NCI-H226 (cell line): ENCODE measurements around the gene C6orf120.
"Not testable (repeated sequence)": the region's sequence is repeated elsewhere in the genome, so short reads cannot be mapped to it uniquely, and the experiment has no call there.

Experiments used
- DNase-seq: peaks from one replicate; pipeline ENCODE4 v3.0.0-alpha.2; 2015

The C6orf120 gene

GRCh38 chr6:169684056-169684455, 17.9 kb upstream of the C6orf120 start:
- DNase-seq: no peak

GRCh38 chr6:169685860-169686259, 16.1 kb upstream of the C6orf120 start:
- no peak for DNase-seq

- DNase-seq: peak; percentile 48
Measured at GRCh38 chr6:169689287-169689686, 12.6 kb upstream of the C6orf120 start.

- no peak for DNase-seq
Measured at GRCh38 chr6:169691260-169691659, 10.7 kb upstream of the C6orf120 start.

GRCh38 chr6:169692516-169692915, 9.4 kb upstream of the C6orf120 start:
- DNase-seq: no peak

GRCh38 chr6:169695131-169695530, 6.8 kb upstream of the C6orf120 start:
- no peak for DNase-seq

GRCh38 chr6:169697115-169697514, 4.8 kb upstream of the C6orf120 start:
- not testable (repeated sequence) for DNase-seq

- no peak for DNase-seq
Measured at GRCh38 chr6:169700296-169700695, 1.6 kb upstream of the C6orf120 start.

- DNase-seq: no peak
Measured at GRCh38 chr6:169701311-169701953, 494 bp upstream of the C6orf120 start.

- DNase-seq: no peak
Measured at GRCh38 chr6:169702840-169703246, 917 bp downstream of the C6orf120 start.

GRCh38 chr6:169707772-169708171, 5.8 kb downstream of the C6orf120 start:
- DNase-seq: no peak

- DNase-seq: no peak
Measured at GRCh38 chr6:169709293-169709692, 7.4 kb downstream of the C6orf120 start.

GRCh38 chr6:169710009-169710408, 8.1 kb downstream of the C6orf120 start:
- DNase-seq: no peak

- no peak for DNase-seq
Measured at GRCh38 chr6:169714178-169714577, 12.3 kb downstream of the C6orf120 start.

GRCh38 chr6:169714595-169714994, 12.7 kb downstream of the C6orf120 start:
- no peak for DNase-seq

- DNase-seq: peak; percentile 22
Measured at GRCh38 chr6:169719117-169719516, 17.2 kb downstream of the C6orf120 start.

- DNase-seq: no peak
Measured at GRCh38 chr6:169720207-169720855, 18.4 kb downstream of the C6orf120 start.

- peak; percentile 89 for DNase-seq
Measured at GRCh38 chr6:169722362-169723199, 20.7 kb downstream of the C6orf120 start.

- peak; percentile 25 for DNase-seq
Measured at GRCh38 chr6:169723200-169723909, 21.4 kb downstream of the C6orf120 start.

- DNase-seq: no peak
Measured at GRCh38 chr6:169723991-169724493, 22.1 kb downstream of the C6orf120 start.

- DNase-seq: no peak
Measured at GRCh38 chr6:169724494-169725124, 22.7 kb downstream of the C6orf120 start, which contains the start of gene PHF10. Gene PHF10, minus strand, starts transcription at chr6:169724500. Its CDS starts 569 bp downstream, at chr6:169723931.
